ENCODE results near the gene OR51B5. TPM values are rescaled to one million over a fixed set of nuclear protein-coding genes. Genes with fewer than 3 reads are reported as not detected.

The OR51B5 gene
- total RNA-seq, 6 experiments from 2014 or later = 0.17 to 0.42 (median 0.28) TPM; not detected in 3

DNA sequence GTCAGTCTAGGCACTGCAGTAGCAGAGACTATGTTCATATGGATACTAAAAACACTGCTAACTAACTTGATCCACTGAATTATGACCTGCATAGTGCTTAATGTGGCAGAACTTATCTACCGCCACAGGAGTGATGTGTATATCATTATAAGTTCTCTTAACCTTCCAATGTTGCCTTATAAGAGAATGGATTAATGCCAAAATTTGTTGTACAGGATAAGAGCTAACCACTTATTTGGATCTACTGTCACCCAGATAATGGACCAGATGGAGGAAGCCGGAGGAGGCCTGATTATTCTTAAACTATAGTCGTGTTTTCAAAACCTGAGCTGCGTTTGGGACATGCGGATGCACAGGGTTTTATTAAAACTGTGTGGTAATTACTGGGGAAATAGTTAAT, 39.7 kb downstream of the OR51B5 start:
- Histone ChIP-seq H3K9me3 (no peaks in the 10 kb centered on the region), H3K4me3 (no peak overlapping the region), H3K27ac (no peak overlapping the region), H3K4me1 (no peaks in the 10 kb centered on the region), H3K27me3 (no peaks in the 10 kb centered on the region), H3K36me3 (no peaks in the 10 kb centered on the region)
- WGBS (ENCODE audit: insufficient coverage, low coverage, low lambda C conversion rate, missing lambda C conversion rate) = 74% methylated on average over 5 of the region's 5 CpGs
- no peak for ATAC-seq
- intact Hi-C loops (cut with DNase I) = no loop called here
- DNase-seq = no peak
- TF ChIP-seq CTCF (IDR thresholded peaks at IDR 0.05) (no peak), POLR2A (IDR thresholded peaks at IDR 0.05) (no peak)

GRCh38 chr11:5301846-5302245, 41.5 kb downstream of the OR51B5 start, which contains the start of gene OR51B4:
OR51B4 (minus strand) TSS chr11:5301946; CDS start chr11:5301946, 0 bp downstream.
- ATAC-seq = no peak
- DNase-seq = no peak
- Histone ChIP-seq H3K36me3 (no peaks in the 10 kb centered on the region), H3K27ac (no peak within 1 kb of the TSS), H3K9me3 (no peaks in the 10 kb centered on the region), H3K27me3 (no peaks in the 10 kb centered on the region), H3K4me1 (no peaks in the 10 kb centered on the region), H3K4me3 (no peak within 1 kb of the TSS)
- intact Hi-C loops (cut with DNase I) = no loop called here
- no peak for TF ChIP-seq POLR2A (IDR thresholded peaks at IDR 0.05)
- TF ChIP-seq CTCF (IDR thresholded peaks at IDR 0.05) = no peak
- 75% methylated on average over 2 of the region's 2 CpGs for WGBS (ENCODE audit: insufficient coverage, low coverage, low lambda C conversion rate, missing lambda C conversion rate)

- Histone ChIP-seq H3K9me3 (no peaks in the 10 kb centered on the region), H3K36me3 (no peaks in the 10 kb centered on the region), H3K27me3 (no peaks in the 10 kb centered on the region), H3K4me3 (no peak overlapping the region), H3K27ac (no peak overlapping the region), H3K4me1 (no peaks in the 10 kb centered on the region)
- TF ChIP-seq POLR2A (IDR thresholded peaks at IDR 0.05) = no peak
- no peak for TF ChIP-seq CTCF (IDR thresholded peaks at IDR 0.05)
- intact Hi-C loops (cut with DNase I) = no loop called here
- ATAC-seq (no peak), DNase-seq (no peak)
- 30% methylated on average over 3 of the region's 3 CpGs for WGBS (ENCODE audit: insufficient coverage, low coverage, low lambda C conversion rate, missing lambda C conversion rate)
These were observed 43.1 kb downstream of the OR51B5 start for GRCh38 chr11:5300251-5300650.

- ATAC-seq = no peak
- Histone ChIP-seq H3K4me1 (no peaks in the 10 kb centered on the region), H3K4me3 (no peak overlapping the region), H3K9me3 (no peaks in the 10 kb centered on the region), H3K27me3 (no peaks in the 10 kb centered on the region), H3K27ac (no peak overlapping the region), H3K36me3 (no peaks in the 10 kb centered on the region)
- intact Hi-C loops (cut with DNase I) = no loop called here
- 15% methylated on average over 1 of the region's 1 CpG for WGBS (ENCODE audit: insufficient coverage, low coverage, low lambda C conversion rate, missing lambda C conversion rate)
- no peak for TF ChIP-seq POLR2A (IDR thresholded peaks at IDR 0.05)
- no peak for TF ChIP-seq CTCF (IDR thresholded peaks at IDR 0.05)
- no peak for DNase-seq
These were observed 44.9 kb downstream of the OR51B5 start for GRCh38 chr11:5298451-5298850.

Measured in right lobe of liver (tissue), 6 donors.